GM06990 (cell line): ENCODE results near the gene CMTM6.
A peak's percentile ranks its signal among the peaks of the same experiment; 100 is the strongest.

Source experiments
- DNase-seq: peaks from one replicate; pipeline ENCODE4 v3.0.0-alpha.2; 2011; ENCODE audit not compliant: insufficient read length; ENCODE audit errors: extremely low read depth
- H3K27me3 ChIP-seq: replicated peaks from 2 replicates; pipeline ENCODE4 v1.6.0; 2011; ENCODE audit warnings: low read length; ENCODE audit not compliant: control insufficient read depth, insufficient read depth
- H3K36me3 ChIP-seq: 2 replicates; pipeline ENCODE4 v1.5.1; 2011; ENCODE audit warnings: low read length; ENCODE audit not compliant: control insufficient read depth, insufficient read depth
- H3K4me3 ChIP-seq: replicated peaks from 2 replicates; pipeline ENCODE4 v1.5.1; 2011; ENCODE audit warnings: low read depth, mild to moderate bottlenecking, control low read depth, low read length
- CTCF ChIP-seq: IDR thresholded peaks from 2 replicates; pipeline ENCODE4 v1.5.1; 2011; ENCODE audit warnings: low read length, control low read depth, mild to moderate bottlenecking, inconsistent platforms; ENCODE audit not compliant: insufficient read depth, poor library complexity, severe bottlenecking

CMTM6 gene

GRCh38 chr3:32502946-32503286 lies 264 bp upstream of the CMTM6 start:
- peak overlapping the region; percentile 78 for H3K4me3 ChIP-seq
- no peak for TF ChIP-seq CTCF
- H3K27me3 ChIP-seq = no peaks in the 10 kb centered on the region
- no peaks in the 10 kb centered on the region for H3K36me3 ChIP-seq
- no peak for DNase-seq

- no peak for TF ChIP-seq CTCF
- no peak for DNase-seq
- H3K36me3 ChIP-seq = no peaks in the 10 kb centered on the region
- peak overlapping the region; percentile 78 for H3K4me3 ChIP-seq
- no peaks in the 10 kb centered on the region for H3K27me3 ChIP-seq
Measured at GRCh38 chr3:32501783-32502117, 902 bp downstream of the CMTM6 start.

- no peak for DNase-seq
- no peaks in the 10 kb centered on the region for H3K36me3 ChIP-seq
- TF ChIP-seq CTCF = no peak
- no peaks in the 10 kb centered on the region for H3K27me3 ChIP-seq
- H3K4me3 ChIP-seq = peak overlapping the region; percentile 78
Measured at GRCh38 chr3:32500880-32501782, 1.5 kb downstream of the CMTM6 start.

- Histone ChIP-seq H3K36me3 (no peaks in the 10 kb centered on the region), H3K27me3 (no peaks in the 10 kb centered on the region), H3K4me3 (no peak overlapping the region; the same call in 1 of the 2 replicates)
- TF ChIP-seq CTCF = no peak
- DNase-seq = no peak
Measured at GRCh38 chr3:32500231-32500630, 2.4 kb downstream of the CMTM6 start.

- Histone ChIP-seq H3K4me3 (no peak overlapping the region), H3K27me3 (no peaks in the 10 kb centered on the region), H3K36me3 (no peaks in the 10 kb centered on the region)
- no peak for DNase-seq
- no peak for TF ChIP-seq CTCF
Measured at GRCh38 chr3:32499585-32499984, 3.1 kb downstream of the CMTM6 start.
